ENCODE measurements around the gene KCNIP4. TPM values are rescaled to one million over a fixed set of nuclear protein-coding genes. Genes with fewer than 3 reads are reported as not detected.
"Not testable (repeated sequence)": the region's sequence is repeated elsewhere in the genome, so short reads cannot be mapped to it uniquely, and the experiment has no call there.

KCNIP4 gene
- total RNA-seq, 1 experiment from 2014 or later, result not detected

- no peak for DNase-seq (ENCODE audit: low read depth)
These were observed 564.0 kb downstream of the KCNIP4 start for GRCh38 chr4:21384609-21385008.

GRCh38 chr4:21380861-21381260 lies 567.7 kb downstream of the KCNIP4 start:
- in situ Hi-C loops (cut with HindIII; ENCODE audit: low pct_unique_long_range_greater_than_20kb, low sequenced_read_pairs), result no loop called here

More at GRCh38 chr4:21384609-21385008, 564.0 kb downstream of the KCNIP4 start:
- in situ Hi-C loops (cut with HindIII; ENCODE audit: low pct_unique_long_range_greater_than_20kb, low sequenced_read_pairs), result no loop called here

GRCh38 chr4:21377046-21377445 lies 571.5 kb downstream of the KCNIP4 start:
- in situ Hi-C loops (cut with HindIII; ENCODE audit: low pct_unique_long_range_greater_than_20kb, low sequenced_read_pairs), result no loop called here
- no peak for DNase-seq (ENCODE audit: low read depth)

More at GRCh38 chr4:21380861-21381260, 567.7 kb downstream of the KCNIP4 start:
- DNase-seq (ENCODE audit: low read depth), result no peak

- in situ Hi-C loops (cut with HindIII; ENCODE audit: low pct_unique_long_range_greater_than_20kb, low sequenced_read_pairs), result no loop called here
- no peak for DNase-seq (ENCODE audit: low read depth)
These were observed 572.4 kb downstream of the KCNIP4 start for GRCh38 chr4:21376176-21376575.

GRCh38 chr4:21374641-21375368 lies 573.8 kb downstream of the KCNIP4 start:
- DNase-seq (ENCODE audit: low read depth), result no peak
- in situ Hi-C loops (cut with HindIII; ENCODE audit: low pct_unique_long_range_greater_than_20kb, low sequenced_read_pairs), result no loop called here

GRCh38 chr4:21367567-21367966 lies 581.0 kb downstream of the KCNIP4 start:
- in situ Hi-C loops (cut with HindIII; ENCODE audit: low pct_unique_long_range_greater_than_20kb, low sequenced_read_pairs), result no loop called here
- DNase-seq (ENCODE audit: low read depth), result no peak

GRCh38 chr4:21366840-21367239 lies 581.7 kb downstream of the KCNIP4 start:
- DNase-seq (ENCODE audit: low read depth), result no peak
- in situ Hi-C loops (cut with HindIII; ENCODE audit: low pct_unique_long_range_greater_than_20kb, low sequenced_read_pairs), result no loop called here

GRCh38 chr4:21366312-21366711 lies 582.3 kb downstream of the KCNIP4 start:
- DNase-seq (ENCODE audit: low read depth), result no peak
- in situ Hi-C loops (cut with HindIII; ENCODE audit: low pct_unique_long_range_greater_than_20kb, low sequenced_read_pairs), result no loop called here

GRCh38 chr4:21363701-21364100 lies 584.9 kb downstream of the KCNIP4 start:
- no peak for DNase-seq (ENCODE audit: low read depth)
- in situ Hi-C loops (cut with HindIII; ENCODE audit: low pct_unique_long_range_greater_than_20kb, low sequenced_read_pairs), result no loop called here

- DNase-seq (ENCODE audit: low read depth); in situ Hi-C loops (cut with HindIII; ENCODE audit: low pct_unique_long_range_greater_than_20kb, low sequenced_read_pairs): not testable (repeated sequence)
These were observed 596.2 kb downstream of the KCNIP4 start for GRCh38 chr4:21352354-21352753.

- DNase-seq (ENCODE audit: low read depth), result no peak
- in situ Hi-C loops (cut with HindIII; ENCODE audit: low pct_unique_long_range_greater_than_20kb, low sequenced_read_pairs), result no loop called here
These were observed 601.4 kb downstream of the KCNIP4 start for GRCh38 chr4:21347142-21347541.

- in situ Hi-C loops (cut with HindIII; ENCODE audit: low pct_unique_long_range_greater_than_20kb, low sequenced_read_pairs), result no loop called here
- DNase-seq (ENCODE audit: low read depth), result no peak
These were observed 620.4 kb downstream of the KCNIP4 start for GRCh38 chr4:21327976-21328700.

GRCh38 chr4:21320034-21320433 lies 628.5 kb downstream of the KCNIP4 start:
- in situ Hi-C loops (cut with HindIII; ENCODE audit: low pct_unique_long_range_greater_than_20kb, low sequenced_read_pairs), result no loop called here
- no peak for DNase-seq (ENCODE audit: low read depth)

- DNase-seq (ENCODE audit: low read depth), result no peak
- in situ Hi-C loops (cut with HindIII; ENCODE audit: low pct_unique_long_range_greater_than_20kb, low sequenced_read_pairs), result no loop called here
These were observed 640.9 kb downstream of the KCNIP4 start for GRCh38 chr4:21307709-21308108.

GRCh38 chr4:21304540-21304887 lies 644.1 kb downstream of the KCNIP4 start:
- DNase-seq (ENCODE audit: low read depth), result no peak
- in situ Hi-C loops (cut with HindIII; ENCODE audit: low pct_unique_long_range_greater_than_20kb, low sequenced_read_pairs), result no loop called here

- no peak for DNase-seq (ENCODE audit: low read depth)
- in situ Hi-C loops (cut with HindIII; ENCODE audit: low pct_unique_long_range_greater_than_20kb, low sequenced_read_pairs), result no loop called here
These were observed 658.0 kb downstream of the KCNIP4 start for GRCh38 chr4:21290562-21290961.

- in situ Hi-C loops (cut with HindIII; ENCODE audit: low pct_unique_long_range_greater_than_20kb, low sequenced_read_pairs), result no loop called here
- DNase-seq (ENCODE audit: low read depth), result no peak
These were observed 672.5 kb downstream of the KCNIP4 start for GRCh38 chr4:21276046-21276445.

- DNase-seq (ENCODE audit: low read depth), result no peak
- in situ Hi-C loops (cut with HindIII; ENCODE audit: low pct_unique_long_range_greater_than_20kb, low sequenced_read_pairs), result no loop called here
These were observed 677.0 kb downstream of the KCNIP4 start for GRCh38 chr4:21271439-21272052.

- in situ Hi-C loops (cut with HindIII; ENCODE audit: low pct_unique_long_range_greater_than_20kb, low sequenced_read_pairs), result no loop called here
- no peak for DNase-seq (ENCODE audit: low read depth)
These were observed 700.2 kb downstream of the KCNIP4 start for GRCh38 chr4:21248331-21248730.
